Measurements from ENCODE around the gene SHKBP1. TPM values are rescaled to one million over a fixed set of nuclear protein-coding genes. Genes with fewer than 3 reads are reported as not detected.
"Not testable (repeated sequence)": the region's sequence is repeated elsewhere in the genome, so short reads cannot be mapped to it uniquely, and the experiment has no call there.

SHKBP1 gene
- total and polyA plus RNA-seq, 2 experiments from 2014 or later, result 63.6 to 83.4 TPM

DNA sequence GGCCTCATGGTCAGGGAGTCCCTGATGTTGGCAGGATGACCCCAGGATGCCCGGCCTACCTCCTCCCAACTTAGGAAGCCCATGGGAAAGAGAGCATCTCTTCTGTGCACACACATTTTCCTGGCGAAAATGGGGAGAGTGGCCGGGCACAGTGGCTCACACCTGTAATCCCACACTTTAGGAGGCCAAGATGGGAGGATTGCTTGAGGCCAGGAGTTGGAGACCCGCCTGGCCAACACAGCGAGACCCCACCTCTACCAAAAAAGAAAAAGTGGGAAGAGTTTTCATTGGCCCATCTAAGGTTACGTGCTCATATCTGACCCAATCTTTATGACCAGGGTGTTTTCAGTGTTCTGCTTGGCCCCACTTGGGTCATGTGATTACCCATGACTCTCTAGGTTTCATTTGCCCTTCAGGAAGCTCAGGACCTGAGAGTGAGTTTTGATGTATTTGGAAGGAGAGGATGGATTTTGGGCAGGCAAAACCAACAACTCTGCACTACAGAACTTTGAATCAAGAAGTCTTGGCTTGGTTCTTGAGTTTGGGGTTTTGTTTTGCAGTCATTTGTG lies 33.6 kb upstream of the SHKBP1 start:
- no peak for DNase-seq (ENCODE audit: low read depth in 1 of 2, low spot score in 1 of 2)
- Histone ChIP-seq H3K4me3 (no peak overlapping the region), H3K27me3 (peaks cover 10% of the 10 kb centered on the region), H3K27ac (no peak overlapping the region), H3K9me3 (ENCODE audit: low read depth) (no peaks in the 10 kb centered on the region), H3K4me1 (ENCODE audit: low read depth) (no peaks in the 10 kb centered on the region), H3K36me3 (no peaks in the 10 kb centered on the region)
- TF ChIP-seq, protein P1, sequence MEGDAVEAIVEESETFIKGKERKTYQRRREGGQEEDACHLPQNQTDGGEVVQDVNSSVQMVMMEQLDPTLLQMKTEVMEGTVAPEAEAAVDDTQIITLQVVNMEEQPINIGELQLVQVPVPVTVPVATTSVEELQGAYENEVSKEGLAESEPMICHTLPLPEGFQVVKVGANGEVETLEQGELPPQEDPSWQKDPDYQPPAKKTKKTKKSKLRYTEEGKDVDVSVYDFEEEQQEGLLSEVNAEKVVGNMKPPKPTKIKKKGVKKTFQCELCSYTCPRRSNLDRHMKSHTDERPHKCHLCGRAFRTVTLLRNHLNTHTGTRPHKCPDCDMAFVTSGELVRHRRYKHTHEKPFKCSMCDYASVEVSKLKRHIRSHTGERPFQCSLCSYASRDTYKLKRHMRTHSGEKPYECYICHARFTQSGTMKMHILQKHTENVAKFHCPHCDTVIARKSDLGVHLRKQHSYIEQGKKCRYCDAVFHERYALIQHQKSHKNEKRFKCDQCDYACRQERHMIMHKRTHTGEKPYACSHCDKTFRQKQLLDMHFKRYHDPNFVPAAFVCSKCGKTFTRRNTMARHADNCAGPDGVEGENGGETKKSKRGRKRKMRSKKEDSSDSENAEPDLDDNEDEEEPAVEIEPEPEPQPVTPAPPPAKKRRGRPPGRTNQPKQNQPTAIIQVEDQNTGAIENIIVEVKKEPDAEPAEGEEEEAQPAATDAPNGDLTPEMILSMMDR (IDR thresholded peaks at IDR 0.05; ENCODE audit: low read depth, low read length), result no peak

DNA sequence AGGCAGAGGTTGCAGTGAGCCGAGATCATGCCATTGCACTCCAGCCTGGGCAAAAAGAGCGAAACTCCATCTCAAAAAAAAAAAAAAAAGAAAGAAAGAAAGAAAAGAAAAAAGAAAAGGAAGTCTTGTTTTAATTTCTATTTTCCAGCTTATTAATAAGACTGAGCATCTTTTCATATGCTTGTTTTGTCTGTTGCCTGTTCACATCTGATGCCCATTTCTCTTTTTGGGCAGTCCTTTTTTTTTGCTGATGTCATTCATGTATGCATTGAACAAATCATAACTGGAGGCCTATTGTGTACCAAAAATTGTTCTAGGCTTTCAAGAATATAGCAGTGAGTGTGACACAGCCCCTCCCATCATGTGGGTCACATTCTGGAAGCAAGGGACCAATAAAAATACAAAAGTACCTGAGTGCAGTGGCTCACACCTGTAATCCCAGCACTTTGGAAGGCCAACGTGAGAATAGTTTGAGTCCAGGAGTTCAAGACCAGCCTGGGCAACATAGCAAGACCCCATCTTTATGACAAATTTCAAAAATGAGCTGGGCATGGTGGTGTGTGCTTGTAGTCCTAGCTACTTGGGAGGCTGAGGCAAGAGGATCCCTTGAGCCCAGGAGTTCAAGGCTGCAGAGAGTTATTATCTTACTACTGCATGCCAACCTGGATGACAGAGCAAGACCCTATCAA lies 30.4 kb upstream of the SHKBP1 start:
- H3K27me3 ChIP-seq, result peaks cover 20% of the 10 kb centered on the region
- not testable (repeated sequence) for H3K36me3 ChIP-seq; H3K27ac ChIP-seq; H3K4me3 ChIP-seq; DNase-seq (ENCODE audit: low read depth in 1 of 2, low spot score in 1 of 2); H3K9me3 ChIP-seq (ENCODE audit: low read depth); H3K4me1 ChIP-seq (ENCODE audit: low read depth)

DNA sequence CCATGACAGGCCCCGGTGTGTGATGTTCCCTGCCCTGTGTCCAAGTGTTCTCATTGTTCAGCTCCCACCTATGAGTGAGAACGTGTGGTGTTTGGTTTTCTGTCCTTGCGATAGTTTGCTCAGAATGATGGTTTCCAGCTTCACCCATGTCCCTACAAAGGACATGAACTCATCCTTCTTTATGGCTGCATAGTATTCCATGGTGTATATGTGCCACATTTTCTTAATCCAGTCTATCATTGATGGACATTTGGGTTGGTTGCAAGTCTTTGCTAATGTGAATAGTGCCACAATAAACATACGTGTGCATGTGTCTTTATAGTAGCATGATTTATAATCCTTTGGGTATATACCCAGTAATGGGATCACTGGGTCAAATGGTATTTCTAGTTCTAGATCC lies 29.5 kb upstream of the SHKBP1 start:
- peaks cover 20% of the 10 kb centered on the region for H3K27me3 ChIP-seq
- not testable (repeated sequence) for H3K27ac ChIP-seq; H3K9me3 ChIP-seq (ENCODE audit: low read depth); H3K36me3 ChIP-seq; H3K4me1 ChIP-seq (ENCODE audit: low read depth); DNase-seq (ENCODE audit: low read depth in 1 of 2, low spot score in 1 of 2); H3K4me3 ChIP-seq

DNA sequence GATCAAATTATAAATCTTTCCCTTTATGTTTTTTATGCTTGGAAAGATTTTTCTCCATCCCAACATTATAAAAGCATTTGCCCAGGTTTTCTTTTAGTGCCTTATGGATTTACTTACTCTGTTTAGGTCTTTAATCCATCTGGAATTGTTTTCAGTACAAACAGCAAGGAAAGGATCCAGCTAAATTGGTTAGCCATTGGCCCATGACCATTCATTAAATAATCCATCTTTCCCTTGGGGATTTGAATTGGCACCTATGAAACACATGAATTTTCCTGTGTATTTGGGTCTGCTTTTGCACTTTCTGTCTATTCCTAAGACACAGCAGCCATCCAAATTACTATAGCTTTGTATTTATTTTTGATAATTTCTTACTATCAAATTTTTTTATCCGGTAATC lies 28.8 kb upstream of the SHKBP1 start:
- H3K27me3 ChIP-seq, result peaks cover 24% of the 10 kb centered on the region
- no peaks in the 10 kb centered on the region for H3K9me3 ChIP-seq (ENCODE audit: low read depth)
- no peak for DNase-seq (ENCODE audit: low read depth in 1 of 2, low spot score in 1 of 2)
- no peaks in the 10 kb centered on the region for H3K36me3 ChIP-seq
- no peak overlapping the region for H3K4me3 ChIP-seq
- H3K4me1 ChIP-seq (ENCODE audit: low read depth), result no peaks in the 10 kb centered on the region
- H3K27ac ChIP-seq, result no peak overlapping the region
- TF ChIP-seq, protein P1 (IDR thresholded peaks at IDR 0.05; ENCODE audit: low read depth, low read length), result no peak

DNA sequence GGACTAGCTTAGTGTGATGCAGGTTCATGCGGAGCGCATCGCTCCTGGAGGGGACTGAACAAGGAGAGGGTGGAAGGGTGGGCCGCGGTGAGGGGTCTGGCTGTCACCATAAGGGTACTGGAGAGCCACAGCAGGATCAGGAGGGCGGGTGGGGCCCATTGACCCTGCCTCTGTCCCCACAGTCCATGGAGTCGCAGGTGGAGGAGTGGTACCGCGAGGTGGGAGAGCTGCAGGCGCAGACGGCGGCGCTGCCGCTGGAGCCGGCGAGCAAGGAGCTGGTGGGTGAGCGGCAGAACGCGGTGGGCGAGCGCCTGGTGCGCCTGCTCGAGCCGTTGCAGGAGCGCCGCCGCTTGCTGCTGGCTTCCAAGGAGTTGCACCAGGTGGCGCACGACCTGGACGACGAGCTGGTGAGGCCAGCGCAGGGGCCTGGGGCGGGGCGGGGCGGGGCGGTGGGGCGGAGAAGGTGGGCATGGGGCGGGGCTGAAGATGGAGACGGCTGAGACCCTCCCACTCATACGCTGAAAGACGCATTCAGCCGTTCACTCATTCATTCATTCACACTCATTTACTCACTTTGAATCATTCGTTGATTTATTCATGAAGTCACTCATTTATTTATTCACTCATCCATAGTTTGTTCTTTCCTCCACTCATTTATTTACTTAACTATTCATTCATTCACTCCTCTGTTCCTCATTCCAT lies 27.5 kb upstream of the SHKBP1 start:
- H3K27me3 ChIP-seq, result peaks cover 37% of the 10 kb centered on the region
- no peak overlapping the region for H3K27ac ChIP-seq
- DNase-seq (ENCODE audit: low read depth in 1 of 2, low spot score in 1 of 2), result peak; percentile 54 to 91
- TF ChIP-seq, protein P1 (IDR thresholded peaks at IDR 0.05; ENCODE audit: low read depth, low read length), result peak; percentile 39
- H3K9me3 ChIP-seq (ENCODE audit: low read depth), result no peaks in the 10 kb centered on the region
- no peaks in the 10 kb centered on the region for H3K36me3 ChIP-seq
- no peaks in the 10 kb centered on the region for H3K4me1 ChIP-seq (ENCODE audit: low read depth)
- no peak overlapping the region for H3K4me3 ChIP-seq

DNA sequence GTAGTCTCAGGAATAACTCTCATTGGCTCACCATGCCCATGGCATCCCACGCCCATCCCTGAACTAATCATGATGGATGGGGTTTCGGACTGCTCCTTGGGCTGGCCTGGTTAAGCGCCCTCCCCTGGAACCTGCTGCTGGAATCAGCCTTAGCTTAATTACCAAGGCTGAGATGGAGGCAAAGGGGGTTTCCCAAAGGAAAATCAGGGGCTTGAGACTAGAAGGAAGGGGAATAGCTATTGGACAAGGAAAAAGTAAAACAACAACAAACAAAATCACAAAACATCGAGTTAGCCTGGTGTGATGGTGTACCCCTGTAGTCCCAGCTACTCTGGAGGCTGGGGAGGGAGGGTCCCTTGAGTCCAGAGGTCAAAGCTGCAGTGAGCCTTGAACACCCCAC lies 25.7 kb upstream of the SHKBP1 start:
- no peak overlapping the region for H3K4me3 ChIP-seq
- TF ChIP-seq, protein P1 (IDR thresholded peaks at IDR 0.05; ENCODE audit: low read depth, low read length), result no peak
- H3K9me3 ChIP-seq (ENCODE audit: low read depth), result no peaks in the 10 kb centered on the region
- no peaks in the 10 kb centered on the region for H3K36me3 ChIP-seq
- no peak for DNase-seq (ENCODE audit: low read depth in 1 of 2, low spot score in 1 of 2)
- H3K27me3 ChIP-seq, result peaks cover 54% of the 10 kb centered on the region
- no peak overlapping the region for H3K27ac ChIP-seq
- H3K4me1 ChIP-seq (ENCODE audit: low read depth), result no peaks in the 10 kb centered on the region

All from cardiac muscle cell (in vitro differentiated cells and primary cell).